ENCODE measurements around the gene MGME1.

Gene MGME1

GRCh38 chr20:17936286-17936760 is 32.5 kb upstream of the MGME1 start:
- H3K9ac ChIP-seq (ENCODE audit: low read depth, low read length) = no peak overlapping the region
- H3K9me3 ChIP-seq (ENCODE audit: control insufficient read depth, insufficient read depth, low read length) = no peaks in the 10 kb centered on the region
- H3K36me3 ChIP-seq (ENCODE audit: insufficient read depth, low read length) = 0 out of 2 replicates have a peak, but pooled peaks cover 5% of the 10 kb centered on the region
- peaks cover 38% of the 10 kb centered on the region for H3K4me1 ChIP-seq (ENCODE audit: insufficient read depth, low read length)

GRCh38 chr20:17936761-17937732 is 31.8 kb upstream of the MGME1 start:
- Histone ChIP-seq H3K9ac (ENCODE audit: low read depth, low read length) (no peak overlapping the region), H3K9me3 (ENCODE audit: control insufficient read depth, insufficient read depth, low read length) (no peaks in the 10 kb centered on the region), H3K4me1 (ENCODE audit: insufficient read depth, low read length) (peaks cover 38% of the 10 kb centered on the region), H3K36me3 (ENCODE audit: insufficient read depth, low read length) (0 out of 2 replicates have a peak, but pooled peaks cover 5% of the 10 kb centered on the region)

GRCh38 chr20:17938871-17939619 is 29.8 kb upstream of the MGME1 start:
- Histone ChIP-seq H3K9ac (ENCODE audit: low read depth, low read length) (no peak overlapping the region), H3K9me3 (ENCODE audit: control insufficient read depth, insufficient read depth, low read length) (no peaks in the 10 kb centered on the region), H3K36me3 (ENCODE audit: insufficient read depth, low read length) (peaks cover 15% of the 10 kb centered on the region), H3K4me1 (ENCODE audit: insufficient read depth, low read length) (peaks cover 36% of the 10 kb centered on the region)

- Histone ChIP-seq H3K4me1 (ENCODE audit: insufficient read depth, low read length) (peaks cover 31% of the 10 kb centered on the region), H3K36me3 (ENCODE audit: insufficient read depth, low read length) (peaks cover 19% of the 10 kb centered on the region), H3K9me3 (ENCODE audit: control insufficient read depth, insufficient read depth, low read length) (no peaks in the 10 kb centered on the region), H3K9ac (ENCODE audit: low read depth, low read length) (no peak overlapping the region)
Observed at GRCh38 chr20:17939622-17940223, 29.1 kb upstream of the MGME1 start.

- H3K4me1 ChIP-seq (ENCODE audit: insufficient read depth, low read length) = peaks cover 31% of the 10 kb centered on the region
- H3K9ac ChIP-seq (ENCODE audit: low read depth, low read length) = no peak overlapping the region
- H3K9me3 ChIP-seq (ENCODE audit: control insufficient read depth, insufficient read depth, low read length) = no peaks in the 10 kb centered on the region
- peaks cover 22% of the 10 kb centered on the region for H3K36me3 ChIP-seq (ENCODE audit: insufficient read depth, low read length)
Observed at GRCh38 chr20:17940224-17940971, 28.4 kb upstream of the MGME1 start.

- H3K4me1 ChIP-seq (ENCODE audit: insufficient read depth, low read length) = peaks cover 28% of the 10 kb centered on the region
- no peaks in the 10 kb centered on the region for H3K9me3 ChIP-seq (ENCODE audit: control insufficient read depth, insufficient read depth, low read length)
- H3K36me3 ChIP-seq (ENCODE audit: insufficient read depth, low read length) = peaks cover 30% of the 10 kb centered on the region
- H3K9ac ChIP-seq (ENCODE audit: low read depth, low read length) = no peak overlapping the region
Observed at GRCh38 chr20:17941087-17941825, 27.6 kb upstream of the MGME1 start.

GRCh38 chr20:17941826-17942196 is 27.0 kb upstream of the MGME1 start:
- Histone ChIP-seq H3K9ac (ENCODE audit: low read depth, low read length) (no peak overlapping the region), H3K9me3 (ENCODE audit: control insufficient read depth, insufficient read depth, low read length) (no peaks in the 10 kb centered on the region), H3K36me3 (ENCODE audit: insufficient read depth, low read length) (peaks cover 36% of the 10 kb centered on the region), H3K4me1 (ENCODE audit: insufficient read depth, low read length) (peaks cover 24% of the 10 kb centered on the region)

- H3K36me3 ChIP-seq (ENCODE audit: insufficient read depth, low read length) = peaks cover 43% of the 10 kb centered on the region
Observed at GRCh38 chr20:17943343-17943742, 25.5 kb upstream of the MGME1 start.

GRCh38 chr20:17944854-17945474 is 23.9 kb upstream of the MGME1 start:
- no peak overlapping the region for H3K9ac ChIP-seq (ENCODE audit: low read depth, low read length)
- H3K4me1 ChIP-seq (ENCODE audit: insufficient read depth, low read length) = peaks cover 5% of the 10 kb centered on the region
- H3K36me3 ChIP-seq (ENCODE audit: insufficient read depth, low read length) = peaks cover 59% of the 10 kb centered on the region
- H3K9me3 ChIP-seq (ENCODE audit: control insufficient read depth, insufficient read depth, low read length) = no peaks in the 10 kb centered on the region

More at GRCh38 chr20:17943343-17943742, 25.5 kb upstream of the MGME1 start:
- no peaks in the 10 kb centered on the region for H3K9me3 ChIP-seq (ENCODE audit: control insufficient read depth, insufficient read depth, low read length)
- peaks cover 16% of the 10 kb centered on the region for H3K4me1 ChIP-seq (ENCODE audit: insufficient read depth, low read length)
- H3K9ac ChIP-seq (ENCODE audit: low read depth, low read length) = no peak overlapping the region

GRCh38 chr20:17946040-17946439 is 22.8 kb upstream of the MGME1 start:
- Histone ChIP-seq H3K36me3 (ENCODE audit: insufficient read depth, low read length) (peaks cover 67% of the 10 kb centered on the region), H3K4me1 (ENCODE audit: insufficient read depth, low read length) (no peaks in the 10 kb centered on the region; the same call in 1 of the 2 replicates), H3K9ac (ENCODE audit: low read depth, low read length) (no peak overlapping the region), H3K9me3 (ENCODE audit: control insufficient read depth, insufficient read depth, low read length) (no peaks in the 10 kb centered on the region)

- peaks cover 69% of the 10 kb centered on the region for H3K36me3 ChIP-seq (ENCODE audit: insufficient read depth, low read length)
- H3K9me3 ChIP-seq (ENCODE audit: control insufficient read depth, insufficient read depth, low read length) = no peaks in the 10 kb centered on the region
- no peaks in the 10 kb centered on the region; the same call in 1 of the 2 replicates for H3K4me1 ChIP-seq (ENCODE audit: insufficient read depth, low read length)
- no peak overlapping the region for H3K9ac ChIP-seq (ENCODE audit: low read depth, low read length)
Observed at GRCh38 chr20:17946572-17947473, 22.0 kb upstream of the MGME1 start.

GRCh38 chr20:17947474-17947815 is 21.4 kb upstream of the MGME1 start:
- Histone ChIP-seq H3K9me3 (ENCODE audit: control insufficient read depth, insufficient read depth, low read length) (no peaks in the 10 kb centered on the region), H3K36me3 (ENCODE audit: insufficient read depth, low read length) (peaks cover 70% of the 10 kb centered on the region), H3K4me1 (ENCODE audit: insufficient read depth, low read length) (no peaks in the 10 kb centered on the region; the same call in 1 of the 2 replicates), H3K9ac (ENCODE audit: low read depth, low read length) (no peak overlapping the region)

Data from ES-I3 (cell line).